ENCODE measurements around the gene TMED1. TPM values are rescaled to one million over a fixed set of nuclear protein-coding genes. Genes with fewer than 3 reads are reported as not detected.

Gene TMED1
- total and polyA plus RNA-seq, 2 experiments from 2014 or later = 29.7 to 37.2 TPM

- TF ChIP-seq, protein P1, sequence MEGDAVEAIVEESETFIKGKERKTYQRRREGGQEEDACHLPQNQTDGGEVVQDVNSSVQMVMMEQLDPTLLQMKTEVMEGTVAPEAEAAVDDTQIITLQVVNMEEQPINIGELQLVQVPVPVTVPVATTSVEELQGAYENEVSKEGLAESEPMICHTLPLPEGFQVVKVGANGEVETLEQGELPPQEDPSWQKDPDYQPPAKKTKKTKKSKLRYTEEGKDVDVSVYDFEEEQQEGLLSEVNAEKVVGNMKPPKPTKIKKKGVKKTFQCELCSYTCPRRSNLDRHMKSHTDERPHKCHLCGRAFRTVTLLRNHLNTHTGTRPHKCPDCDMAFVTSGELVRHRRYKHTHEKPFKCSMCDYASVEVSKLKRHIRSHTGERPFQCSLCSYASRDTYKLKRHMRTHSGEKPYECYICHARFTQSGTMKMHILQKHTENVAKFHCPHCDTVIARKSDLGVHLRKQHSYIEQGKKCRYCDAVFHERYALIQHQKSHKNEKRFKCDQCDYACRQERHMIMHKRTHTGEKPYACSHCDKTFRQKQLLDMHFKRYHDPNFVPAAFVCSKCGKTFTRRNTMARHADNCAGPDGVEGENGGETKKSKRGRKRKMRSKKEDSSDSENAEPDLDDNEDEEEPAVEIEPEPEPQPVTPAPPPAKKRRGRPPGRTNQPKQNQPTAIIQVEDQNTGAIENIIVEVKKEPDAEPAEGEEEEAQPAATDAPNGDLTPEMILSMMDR (conservative IDR thresholded peaks at IDR 0.05; ENCODE audit: low read depth in 2 of 2) = no peak
- TF ChIP-seq ZNF462 (CRISPR knock-in tag; IDR thresholded peaks at IDR 0.05) (no peak), ZNF114 (CRISPR knock-in tag; IDR thresholded peaks at IDR 0.05) (no peak)
These were observed 12.3 kb upstream of the TMED1 start, which contains the start of gene C19orf38 (continued) for GRCh38 chr19:10848230-10848856.

GRCh38 chr19:10846500-10847202, 10.6 kb upstream of the TMED1 start:
- Histone ChIP-seq H3K27me3 (ENCODE audit: insufficient read depth) (no peaks in the 10 kb centered on the region), H3K36me3 (ENCODE audit: insufficient read depth) (no peaks in the 10 kb centered on the region), H3K9me2 (ENCODE audit: insufficient read depth) (no peaks in the 10 kb centered on the region; the same call in 1 of the 2 replicates), H2AFZ (no peak overlapping the region), H3K4me2 (no peak overlapping the region), H3K27ac (ENCODE audit: low read depth) (no peak overlapping the region), H3K4me1 (ENCODE audit: insufficient read depth) (no peaks in the 10 kb centered on the region), H3K79me2 (replicated peaks; ENCODE audit: insufficient read depth) (no peaks in the 10 kb centered on the region), H4K20me1 (replicated peaks; ENCODE audit: insufficient read depth) (no peaks in the 10 kb centered on the region), H3K4me3 (no peak overlapping the region), H3F3A (replicated peaks; ENCODE audit: low read depth) (no peaks in the 10 kb centered on the region)
- Mint-ChIP-seq H3K4me3 (no peak overlapping the region; the same call in 2 of the 3 replicates), H3K4me1 (no peaks in the 10 kb centered on the region), H3K9me3 (peaks cover 23% of the 10 kb centered on the region), H3K27ac (no peak overlapping the region), H3K27me3 (ENCODE audit: insufficient read depth, low read depth, poor library complexity) (peaks cover 10% of the 10 kb centered on the region), H3K36me3 (ENCODE audit: low read depth) (no peaks in the 10 kb centered on the region)
- ATAC-seq (no peak), DNase-seq (ENCODE audit: low spot score) (no peak)
- TF ChIP-seq ZNF114 (CRISPR knock-in tag; IDR thresholded peaks at IDR 0.05) = no peak
- TF ChIP-seq, protein P2, sequence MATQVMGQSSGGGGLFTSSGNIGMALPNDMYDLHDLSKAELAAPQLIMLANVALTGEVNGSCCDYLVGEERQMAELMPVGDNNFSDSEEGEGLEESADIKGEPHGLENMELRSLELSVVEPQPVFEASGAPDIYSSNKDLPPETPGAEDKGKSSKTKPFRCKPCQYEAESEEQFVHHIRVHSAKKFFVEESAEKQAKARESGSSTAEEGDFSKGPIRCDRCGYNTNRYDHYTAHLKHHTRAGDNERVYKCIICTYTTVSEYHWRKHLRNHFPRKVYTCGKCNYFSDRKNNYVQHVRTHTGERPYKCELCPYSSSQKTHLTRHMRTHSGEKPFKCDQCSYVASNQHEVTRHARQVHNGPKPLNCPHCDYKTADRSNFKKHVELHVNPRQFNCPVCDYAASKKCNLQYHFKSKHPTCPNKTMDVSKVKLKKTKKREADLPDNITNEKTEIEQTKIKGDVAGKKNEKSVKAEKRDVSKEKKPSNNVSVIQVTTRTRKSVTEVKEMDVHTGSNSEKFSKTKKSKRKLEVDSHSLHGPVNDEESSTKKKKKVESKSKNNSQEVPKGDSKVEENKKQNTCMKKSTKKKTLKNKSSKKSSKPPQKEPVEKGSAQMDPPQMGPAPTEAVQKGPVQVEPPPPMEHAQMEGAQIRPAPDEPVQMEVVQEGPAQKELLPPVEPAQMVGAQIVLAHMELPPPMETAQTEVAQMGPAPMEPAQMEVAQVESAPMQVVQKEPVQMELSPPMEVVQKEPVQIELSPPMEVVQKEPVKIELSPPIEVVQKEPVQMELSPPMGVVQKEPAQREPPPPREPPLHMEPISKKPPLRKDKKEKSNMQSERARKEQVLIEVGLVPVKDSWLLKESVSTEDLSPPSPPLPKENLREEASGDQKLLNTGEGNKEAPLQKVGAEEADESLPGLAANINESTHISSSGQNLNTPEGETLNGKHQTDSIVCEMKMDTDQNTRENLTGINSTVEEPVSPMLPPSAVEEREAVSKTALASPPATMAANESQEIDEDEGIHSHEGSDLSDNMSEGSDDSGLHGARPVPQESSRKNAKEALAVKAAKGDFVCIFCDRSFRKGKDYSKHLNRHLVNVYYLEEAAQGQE (IDR thresholded peaks at IDR 0.05; ENCODE audit: unreplicated experiment) = no peak
- TF ChIP-seq EZH2 (IDR thresholded peaks at IDR 0.05; ENCODE audit: low read depth, unreplicated experiment) = no peak
- TF ChIP-seq CREB1 (CRISPR knock-in tag; IDR thresholded peaks at IDR 0.05; ENCODE audit: low read depth) = no peak
